ENCODE data around the gene TRPM1. TPM values are rescaled to one million over a fixed set of nuclear protein-coding genes. Genes with fewer than 3 reads are reported as not detected.

The TRPM1 gene
- total RNA-seq, 1 donor from 2014 or later = not detected

DNA sequence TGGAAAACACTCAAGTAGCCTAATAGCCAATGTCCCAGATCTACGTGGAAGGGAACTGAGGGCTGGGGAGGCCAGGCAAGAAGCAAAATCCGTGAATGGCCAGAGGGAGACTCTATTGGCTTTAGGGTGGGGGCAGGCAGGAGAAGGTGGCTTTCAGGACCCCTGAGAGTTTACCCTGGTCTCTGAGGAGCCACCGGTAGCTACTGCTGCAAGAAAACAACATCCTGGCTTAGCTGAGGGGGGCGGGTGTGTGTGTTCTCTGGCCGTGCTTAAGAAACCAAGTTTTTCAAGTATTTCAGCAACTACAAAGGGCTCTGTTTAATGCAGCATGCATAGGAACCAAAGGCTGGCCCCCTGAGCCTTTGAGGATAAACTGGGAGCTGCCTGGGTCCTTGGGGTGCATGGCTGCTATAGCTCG lies 47.6 kb upstream of the TRPM1 start:
- FAIRE-seq (no peak), DNase-seq (ENCODE audit: low read depth) (no peak)
- Histone ChIP-seq H4K20me1 (ENCODE audit: insufficient read depth, low read length) (no peaks in the 10 kb centered on the region), H2AFZ (ENCODE audit: low read depth, low read length) (no peak overlapping the region), H3K27me3 (ENCODE audit: insufficient read depth, low read length) (peaks cover 12% of the 10 kb centered on the region), H3K79me2 (ENCODE audit: insufficient read depth, low read length) (no peaks in the 10 kb centered on the region), H3K9ac (ENCODE audit: low read length) (no peak overlapping the region), H3K4me3 (ENCODE audit: insufficient read depth, low read depth, low read length) (no peak overlapping the region), H3K9me3 (ENCODE audit: insufficient read depth, low read depth, low read length) (no peaks in the 10 kb centered on the region), H3K4me2 (ENCODE audit: low read length) (no peak overlapping the region), H3K4me1 (ENCODE audit: insufficient read depth, low read length) (no peaks in the 10 kb centered on the region), H3K27ac (ENCODE audit: low read depth, low read length) (no peak overlapping the region), H3K36me3 (ENCODE audit: insufficient read depth, low read length) (no peaks in the 10 kb centered on the region)
- Mint-ChIP-seq H3K36me3 (ENCODE audit: low read depth, unreplicated experiment) (no peaks in the 10 kb centered on the region), H3K27me3 (ENCODE audit: low read depth, unreplicated experiment) (peaks cover 19% of the 10 kb centered on the region), H3K4me3 (ENCODE audit: unreplicated experiment) (no peak overlapping the region), H3K9me3 (ENCODE audit: unreplicated experiment) (peaks cover 3% of the 10 kb centered on the region), H3K27ac (ENCODE audit: unreplicated experiment) (no peak overlapping the region), H3K4me1 (ENCODE audit: low read depth, unreplicated experiment) (no peaks in the 10 kb centered on the region)
- TF ChIP-seq EZH2 (IDR thresholded peaks at IDR 0.05; ENCODE audit: insufficient read depth, low read length) (no peak), CTCF (IDR thresholded peaks at IDR 0.05; ENCODE audit: insufficient read depth, low read depth, low read length) (no peak)

DNA sequence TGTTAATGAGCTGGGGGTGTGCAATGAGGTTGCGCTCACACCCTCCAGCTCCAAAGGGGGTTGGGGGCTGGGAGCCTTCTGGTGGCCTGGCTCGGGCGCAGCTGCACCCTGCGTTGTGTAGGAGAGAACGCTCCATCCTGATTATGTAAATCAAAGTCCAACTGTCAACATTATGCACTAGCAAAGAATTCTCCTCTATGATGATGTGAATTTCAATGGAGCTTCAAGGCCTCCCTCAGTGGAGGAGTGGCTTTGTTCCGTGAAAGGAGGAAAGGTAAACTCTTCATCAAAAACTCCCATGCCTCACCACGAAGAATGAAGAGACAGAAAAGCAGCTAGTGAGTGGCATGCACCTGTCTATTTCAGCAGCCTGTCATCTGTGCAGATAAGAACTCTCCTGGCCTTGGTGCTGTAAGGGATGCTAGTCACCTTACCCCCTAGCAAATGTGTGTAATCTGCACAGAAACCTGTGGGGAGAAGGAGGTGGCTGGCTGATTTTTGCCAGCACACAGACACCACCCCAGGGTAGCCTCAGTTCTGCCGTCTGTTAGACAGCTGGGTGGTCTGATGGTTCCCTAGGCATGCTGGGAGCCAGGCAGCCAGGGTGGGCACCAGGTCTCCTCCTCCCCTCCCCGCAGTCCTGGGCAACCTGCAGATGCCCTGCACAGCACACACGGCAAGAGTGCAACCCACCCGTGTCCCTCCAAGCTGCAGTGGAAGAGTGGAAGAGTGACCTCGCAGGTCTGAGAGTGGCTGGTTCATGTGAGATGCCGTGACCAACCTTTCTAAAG lies 47.0 kb upstream of the TRPM1 start:
- Histone ChIP-seq H3K9ac (ENCODE audit: low read length) (no peak overlapping the region), H3K27me3 (ENCODE audit: insufficient read depth, low read length) (peaks cover 9% of the 10 kb centered on the region), H3K9me3 (ENCODE audit: insufficient read depth, low read depth, low read length) (no peaks in the 10 kb centered on the region), H2AFZ (ENCODE audit: low read depth, low read length) (no peak overlapping the region), H3K4me2 (ENCODE audit: low read length) (no peak overlapping the region), H3K4me1 (ENCODE audit: insufficient read depth, low read length) (no peaks in the 10 kb centered on the region), H3K79me2 (ENCODE audit: insufficient read depth, low read length) (no peaks in the 10 kb centered on the region), H3K4me3 (ENCODE audit: insufficient read depth, low read depth, low read length) (no peak overlapping the region), H4K20me1 (ENCODE audit: insufficient read depth, low read length) (no peaks in the 10 kb centered on the region), H3K27ac (ENCODE audit: low read depth, low read length) (no peak overlapping the region), H3K36me3 (ENCODE audit: insufficient read depth, low read length) (no peaks in the 10 kb centered on the region)
- TF ChIP-seq EZH2 (IDR thresholded peaks at IDR 0.05; ENCODE audit: insufficient read depth, low read length) (no peak), CTCF (IDR thresholded peaks at IDR 0.05; ENCODE audit: insufficient read depth, low read depth, low read length) (no peak)
- Mint-ChIP-seq H3K27ac (ENCODE audit: unreplicated experiment) (no peak overlapping the region), H3K27me3 (ENCODE audit: low read depth, unreplicated experiment) (peaks cover 19% of the 10 kb centered on the region), H3K4me1 (ENCODE audit: low read depth, unreplicated experiment) (peaks cover under 1% of the 10 kb centered on the region), H3K36me3 (ENCODE audit: low read depth, unreplicated experiment) (no peaks in the 10 kb centered on the region), H3K4me3 (ENCODE audit: unreplicated experiment) (no peak overlapping the region), H3K9me3 (ENCODE audit: unreplicated experiment) (peaks cover 3% of the 10 kb centered on the region)
- DNase-seq (ENCODE audit: low read depth) (no peak), FAIRE-seq (no peak)

DNA sequence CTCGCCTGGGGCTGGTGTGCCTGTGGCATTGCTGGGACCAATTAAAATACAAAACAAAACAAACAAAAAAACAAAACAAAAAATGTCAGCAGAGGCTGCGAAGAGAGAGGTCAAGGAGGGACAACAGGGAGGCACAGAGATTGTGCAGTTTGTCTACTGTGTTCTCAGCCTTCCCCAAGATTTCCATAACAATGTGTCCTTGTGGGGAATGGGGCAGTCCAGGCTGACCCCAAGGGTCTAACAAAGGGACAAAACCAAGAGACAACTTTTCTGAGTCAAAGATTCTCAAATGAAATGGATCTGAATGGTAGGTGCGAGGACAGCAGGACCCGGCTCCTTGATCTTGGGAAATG lies 46.4 kb upstream of the TRPM1 start:
- H3K27me3 Mint-ChIP-seq (ENCODE audit: low read depth, unreplicated experiment) = peaks cover 19% of the 10 kb centered on the region
- Histone ChIP-seq H3K9me3 (ENCODE audit: insufficient read depth, low read depth, low read length) (no peaks in the 10 kb centered on the region), H2AFZ (ENCODE audit: low read depth, low read length) (no peak overlapping the region), H4K20me1 (ENCODE audit: insufficient read depth, low read length) (no peaks in the 10 kb centered on the region), H3K27me3 (ENCODE audit: insufficient read depth, low read length) (peaks cover 9% of the 10 kb centered on the region), H3K36me3 (ENCODE audit: insufficient read depth, low read length) (no peaks in the 10 kb centered on the region), H3K4me2 (ENCODE audit: low read length) (no peak overlapping the region), H3K4me1 (ENCODE audit: insufficient read depth, low read length) (no peaks in the 10 kb centered on the region), H3K4me3 (ENCODE audit: insufficient read depth, low read depth, low read length) (no peak overlapping the region), H3K27ac (ENCODE audit: low read depth, low read length) (no peak overlapping the region), H3K9ac (ENCODE audit: low read length) (no peak overlapping the region), H3K79me2 (ENCODE audit: insufficient read depth, low read length) (no peaks in the 10 kb centered on the region)
- TF ChIP-seq EZH2 (IDR thresholded peaks at IDR 0.05; ENCODE audit: insufficient read depth, low read length) = no peak
- TF ChIP-seq CTCF (IDR thresholded peaks at IDR 0.05; ENCODE audit: insufficient read depth, low read depth, low read length) = no peak
- H3K27ac Mint-ChIP-seq (ENCODE audit: unreplicated experiment) = no peak overlapping the region
- DNase-seq (ENCODE audit: low read depth) (no peak), FAIRE-seq (no peak)
- H3K4me1 Mint-ChIP-seq (ENCODE audit: low read depth, unreplicated experiment) = peaks cover 3% of the 10 kb centered on the region
- H3K4me3 Mint-ChIP-seq (ENCODE audit: unreplicated experiment) = no peak overlapping the region
- peaks cover 3% of the 10 kb centered on the region for H3K9me3 Mint-ChIP-seq (ENCODE audit: unreplicated experiment)
- no peaks in the 10 kb centered on the region for H3K36me3 Mint-ChIP-seq (ENCODE audit: low read depth, unreplicated experiment)

Measured in astrocyte (in vitro differentiated cells and primary cell).